Measurements from ENCODE around the gene POLD4. TPM values are rescaled to one million over a fixed set of nuclear protein-coding genes. Genes with fewer than 3 reads are reported as not detected.
"Not testable (repeated sequence)": the region's sequence is repeated elsewhere in the genome, so short reads cannot be mapped to it uniquely, and the experiment has no call there.

POLD4 gene
- total RNA-seq, result 19.8 and 21.1 TPM in 2 replicates
- long read RNA-seq, partial matches to known transcripts, result 0 of 3 reads
- long read RNA-seq, other reads (novel, unspliced or antisense), result 2 of 3 reads

DNA sequence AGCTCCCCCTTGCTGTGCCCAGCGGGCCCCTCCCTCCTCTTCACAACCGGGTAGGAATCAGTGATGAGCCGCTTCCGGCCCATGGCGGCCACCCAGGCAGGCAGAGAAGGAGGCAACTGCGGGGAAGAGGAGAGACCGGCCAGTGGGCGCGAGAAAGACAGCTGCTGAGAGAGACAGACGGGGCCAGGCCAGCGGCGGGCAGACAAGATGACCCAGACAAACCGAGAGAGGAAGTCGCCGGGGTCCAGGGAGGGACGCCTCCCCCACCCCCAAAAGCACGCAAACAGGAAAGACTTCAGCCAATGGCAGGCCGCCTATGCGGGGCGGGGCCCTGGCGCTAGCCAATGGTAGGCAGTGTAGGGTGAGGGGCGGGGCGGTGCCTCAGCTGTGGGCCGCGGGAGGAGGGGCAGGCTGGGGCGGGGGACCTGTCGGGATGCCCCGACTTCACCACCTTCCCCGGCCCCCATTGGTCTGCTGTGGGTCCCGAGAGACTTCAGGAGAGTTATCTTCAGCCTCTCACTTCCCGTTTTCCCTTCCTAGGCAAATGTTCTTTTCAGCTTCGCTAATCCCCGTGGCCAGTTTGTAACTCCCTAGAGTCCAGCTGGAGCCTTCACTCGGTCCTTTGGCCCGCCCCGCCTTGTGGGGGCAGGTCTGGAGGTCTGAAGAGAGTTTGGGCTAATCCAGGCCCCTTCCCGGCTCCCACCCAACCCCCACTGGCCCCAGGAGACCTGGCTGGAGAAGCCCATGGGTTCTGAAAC lies at the start of gene POLD4:
Gene POLD4, minus strand, starts transcription at position 230 of the 758 bp plus-strand sequence. Its CDS starts 147 bp downstream, at position 83.
- TF ChIP-seq, protein P1, sequence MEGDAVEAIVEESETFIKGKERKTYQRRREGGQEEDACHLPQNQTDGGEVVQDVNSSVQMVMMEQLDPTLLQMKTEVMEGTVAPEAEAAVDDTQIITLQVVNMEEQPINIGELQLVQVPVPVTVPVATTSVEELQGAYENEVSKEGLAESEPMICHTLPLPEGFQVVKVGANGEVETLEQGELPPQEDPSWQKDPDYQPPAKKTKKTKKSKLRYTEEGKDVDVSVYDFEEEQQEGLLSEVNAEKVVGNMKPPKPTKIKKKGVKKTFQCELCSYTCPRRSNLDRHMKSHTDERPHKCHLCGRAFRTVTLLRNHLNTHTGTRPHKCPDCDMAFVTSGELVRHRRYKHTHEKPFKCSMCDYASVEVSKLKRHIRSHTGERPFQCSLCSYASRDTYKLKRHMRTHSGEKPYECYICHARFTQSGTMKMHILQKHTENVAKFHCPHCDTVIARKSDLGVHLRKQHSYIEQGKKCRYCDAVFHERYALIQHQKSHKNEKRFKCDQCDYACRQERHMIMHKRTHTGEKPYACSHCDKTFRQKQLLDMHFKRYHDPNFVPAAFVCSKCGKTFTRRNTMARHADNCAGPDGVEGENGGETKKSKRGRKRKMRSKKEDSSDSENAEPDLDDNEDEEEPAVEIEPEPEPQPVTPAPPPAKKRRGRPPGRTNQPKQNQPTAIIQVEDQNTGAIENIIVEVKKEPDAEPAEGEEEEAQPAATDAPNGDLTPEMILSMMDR (IDR thresholded peaks at IDR 0.05; ENCODE audit: unreplicated experiment), result no peak
- no peaks in the 10 kb centered on the region for H3K9me3 Mint-ChIP-seq (ENCODE audit: low read depth)
- H3K4me3 Mint-ChIP-seq (ENCODE audit: low read depth), result peak within 1 kb of the TSS; percentile 90
- H3K4me1 Mint-ChIP-seq (ENCODE audit: low read depth), result peaks cover 26% of the 10 kb centered on the region
- peak; percentile 89 for DNase-seq (ENCODE audit: low spot score, unreplicated experiment)
- H3K36me3 Mint-ChIP-seq (ENCODE audit: insufficient read depth), result no peaks in the 10 kb centered on the region
- peaks cover 4% of the 10 kb centered on the region for H3K27me3 Mint-ChIP-seq
- H3K27ac Mint-ChIP-seq, result peak within 1 kb of the TSS; percentile 97

DNA sequence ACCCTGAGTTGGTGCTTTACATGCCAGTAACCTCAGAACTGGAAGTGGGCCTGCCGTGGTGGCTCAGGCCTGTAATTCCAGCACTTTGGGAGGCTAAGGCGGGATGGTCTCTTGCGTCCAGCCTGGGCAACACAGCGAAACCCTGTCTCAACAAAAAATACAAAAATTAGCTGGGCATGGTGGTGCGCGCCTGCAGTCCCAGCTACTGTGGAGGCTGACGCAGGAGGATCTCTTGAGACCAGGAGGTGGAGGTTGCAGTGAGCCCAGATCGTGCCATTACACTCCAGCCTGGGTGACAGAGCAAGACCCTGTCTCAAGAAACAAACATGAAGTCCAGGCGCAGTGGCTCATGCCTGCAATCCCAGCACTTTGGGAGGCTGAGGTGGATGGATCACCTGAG lies 49.7 kb upstream of the POLD4 start:
- not testable (repeated sequence) for H3K36me3 Mint-ChIP-seq (ENCODE audit: insufficient read depth); DNase-seq (ENCODE audit: low spot score, unreplicated experiment); H3K4me3 Mint-ChIP-seq (ENCODE audit: low read depth); H3K27ac Mint-ChIP-seq; H3K9me3 Mint-ChIP-seq (ENCODE audit: low read depth); H3K4me1 Mint-ChIP-seq (ENCODE audit: low read depth)
- peaks cover 11% of the 10 kb centered on the region for H3K27me3 Mint-ChIP-seq

- not testable (repeated sequence) for H3K27me3 Mint-ChIP-seq; H3K4me1 Mint-ChIP-seq (ENCODE audit: low read depth); H3K27ac Mint-ChIP-seq; H3K36me3 Mint-ChIP-seq (ENCODE audit: insufficient read depth); H3K9me3 Mint-ChIP-seq (ENCODE audit: low read depth); DNase-seq (ENCODE audit: low spot score, unreplicated experiment)
- H3K4me3 Mint-ChIP-seq (ENCODE audit: low read depth), result peak overlapping the region; percentile 14
These were observed 49.0 kb upstream of the POLD4 start for GRCh38 chr11:67402192-67402839.

- Mint-ChIP-seq H3K36me3 (ENCODE audit: insufficient read depth) (peaks cover 2% of the 10 kb centered on the region), H3K27ac (peak within 1 kb of the TSS; percentile 33), H3K27me3 (no peaks in the 10 kb centered on the region), H3K4me1 (ENCODE audit: low read depth) (peaks cover 6% of the 10 kb centered on the region), H3K4me3 (ENCODE audit: low read depth) (peak within 1 kb of the TSS; percentile 76), H3K9me3 (ENCODE audit: low read depth) (no peaks in the 10 kb centered on the region)
- DNase-seq (ENCODE audit: low spot score, unreplicated experiment), result peak; percentile 83
- TF ChIP-seq, protein P1 (IDR thresholded peaks at IDR 0.05; ENCODE audit: unreplicated experiment), result peak; percentile 75
These were observed 48.3 kb upstream of the POLD4 start, which contains the start of gene PPP1CA for GRCh38 chr11:67401495-67402191. PPP1CA (minus strand) TSS chr11:67401858; CDS start chr11:67401782, 76 bp downstream.

DNA sequence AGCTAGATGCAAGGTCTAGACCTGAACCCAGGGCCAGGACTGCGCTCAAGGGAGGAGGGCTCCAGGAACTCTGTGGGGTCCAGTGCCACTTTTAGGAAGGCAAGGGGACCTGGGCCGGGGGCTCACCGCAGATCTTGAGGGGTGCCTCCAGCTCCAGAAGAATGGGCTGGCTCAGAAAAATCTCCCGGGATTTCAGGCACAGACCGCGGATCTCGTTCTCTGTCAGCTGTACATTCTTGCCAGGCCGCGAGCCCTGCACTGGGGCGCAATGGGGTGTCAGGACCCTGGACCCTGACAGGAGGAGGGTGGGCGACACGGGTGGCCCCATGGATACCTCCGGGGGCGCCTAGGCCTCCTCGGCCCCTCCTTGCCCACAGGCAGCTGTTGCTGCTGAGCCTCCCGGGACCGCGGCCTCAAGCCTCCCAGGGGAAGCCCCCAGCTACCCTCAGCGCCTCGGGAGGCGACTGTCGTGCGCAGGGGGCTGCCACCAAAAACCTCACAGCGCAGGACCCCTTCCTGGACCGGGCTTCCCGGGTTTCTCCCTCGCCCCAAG lies 47.7 kb upstream of the POLD4 start:
- Mint-ChIP-seq H3K36me3 (ENCODE audit: insufficient read depth) (peaks cover 5% of the 10 kb centered on the region), H3K9me3 (ENCODE audit: low read depth) (no peaks in the 10 kb centered on the region), H3K27ac (no peak overlapping the region), H3K4me3 (ENCODE audit: low read depth) (peak overlapping the region; percentile 76), H3K4me1 (ENCODE audit: low read depth) (peaks cover 6% of the 10 kb centered on the region), H3K27me3 (no peaks in the 10 kb centered on the region)
- DNase-seq (ENCODE audit: low spot score, unreplicated experiment), result no peak
- TF ChIP-seq, protein P1 (IDR thresholded peaks at IDR 0.05; ENCODE audit: unreplicated experiment), result no peak

Measured in progenitor cell of endocrine pancreas (in vitro differentiated cells).